Fibroblast of villous mesenchyme (primary cell): ENCODE results near the gene FPR1. TPM values are rescaled to one million over a fixed set of nuclear protein-coding genes. Genes with fewer than 3 reads are reported as not detected.
"Not testable (repeated sequence)": the region's sequence is repeated elsewhere in the genome, so short reads cannot be mapped to it uniquely, and the experiment has no call there.

Source experiments
- DNase-seq: peaks from one replicate; pipeline ENCODE4 v3.0.0-alpha.2; 2010; ENCODE audit warnings: low read depth
- H3K4me3 ChIP-seq: 2 replicates; pipeline ENCODE4 v1.5.1; 2011; ENCODE audit warnings: low read depth, mild to moderate bottlenecking, low read length
- CTCF ChIP-seq: IDR thresholded peaks from 2 replicates; pipeline ENCODE4 v1.5.1; 2012; ENCODE audit warnings: low read depth, mild to moderate bottlenecking, low read length; ENCODE audit not compliant: insufficient read depth
- total RNA-seq: library from RNA; depleted of rRNA; stranded (reverse); fragments of >200 nt; gene quantifications from 2 replicates; pipeline ENCODE4 v1.2.3, GENCODE V29; 2012

FPR1 gene
- total RNA-seq, 1 donor = not detected

GRCh38 chr19:51750400-51751094 is 1.1 kb downstream of the FPR1 start:
- no peak for DNase-seq
- no peak for TF ChIP-seq CTCF
- H3K4me3 ChIP-seq = no peak overlapping the region

- TF ChIP-seq CTCF = no peak
- DNase-seq = no peak
- H3K4me3 ChIP-seq = no peak overlapping the region
These were observed 1.7 kb downstream of the FPR1 start for GRCh38 chr19:51749979-51750378.

GRCh38 chr19:51746731-51747130 is 4.9 kb downstream of the FPR1 start:
- no peak overlapping the region for H3K4me3 ChIP-seq
- DNase-seq = no peak
- TF ChIP-seq CTCF = no peak

- DNase-seq = no peak
- no peak for TF ChIP-seq CTCF
These were observed 8.3 kb downstream of the FPR1 start for GRCh38 chr19:51743405-51743804.

GRCh38 chr19:51742789-51743188 is 8.9 kb downstream of the FPR1 start:
- no peak overlapping the region for H3K4me3 ChIP-seq
- DNase-seq = no peak
- TF ChIP-seq CTCF = no peak

More at GRCh38 chr19:51743405-51743804, 8.3 kb downstream of the FPR1 start:
- no peak overlapping the region for H3K4me3 ChIP-seq

GRCh38 chr19:51740356-51740755 is 11.3 kb downstream of the FPR1 start:
- no peak for DNase-seq
- TF ChIP-seq CTCF = no peak
- H3K4me3 ChIP-seq = no peak overlapping the region

- H3K4me3 ChIP-seq = no peak overlapping the region
- TF ChIP-seq CTCF = no peak
- DNase-seq = no peak
These were observed 12.0 kb downstream of the FPR1 start for GRCh38 chr19:51739466-51740213.

- not testable (repeated sequence) for H3K4me3 ChIP-seq, DNase-seq
These were observed 13.2 kb downstream of the FPR1 start for GRCh38 chr19:51738523-51738922.
